Occipital lobe (tissue), 2 donors: Measurements from ENCODE around the gene FBN2. TPM values are rescaled to one million over a fixed set of nuclear protein-coding genes. Genes with fewer than 3 reads are reported as not detected.
"Not testable (repeated sequence)": the region's sequence is repeated elsewhere in the genome, so short reads cannot be mapped to it uniquely, and the experiment has no call there.

Experiments
- DNase-seq: peaks from one replicate; lab custom pipeline; 2025; lab: John Stamatoyannopoulos, UW
- total RNA-seq: library from RNA; depleted of rRNA; stranded (reverse); fragments of >200 nt; gene quantifications from one replicate; pipeline ENCODE4 v1.2.3, GENCODE V29; 2014

Gene FBN2
- total RNA-seq, 1 donor from 2014 or later = 8.6 TPM

GRCh38 chr5:128427921-128428320 is 110.1 kb downstream of the FBN2 start:
- DNase-seq = no peak

DNA sequence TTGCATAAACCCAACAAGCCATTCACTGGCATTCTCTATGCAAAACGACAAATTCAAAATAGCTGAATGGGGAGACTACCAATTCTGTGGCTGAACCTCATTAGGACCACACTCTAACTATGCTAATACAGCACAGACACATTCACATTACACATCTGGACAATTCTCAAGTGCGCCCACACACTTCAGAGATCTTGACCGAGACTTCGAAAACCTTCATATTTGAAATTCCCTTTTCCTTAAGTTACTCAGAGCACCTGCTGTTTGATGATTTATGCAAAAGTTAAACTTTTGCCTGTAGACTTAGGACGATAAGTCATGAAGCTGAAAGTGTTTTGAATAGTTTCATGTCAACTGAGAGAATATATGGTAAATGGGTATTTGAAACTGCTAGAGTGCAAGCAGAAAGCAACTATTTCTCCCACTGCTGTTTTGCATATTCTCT is 111.9 kb downstream of the FBN2 start:
- DNase-seq = no peak

DNA sequence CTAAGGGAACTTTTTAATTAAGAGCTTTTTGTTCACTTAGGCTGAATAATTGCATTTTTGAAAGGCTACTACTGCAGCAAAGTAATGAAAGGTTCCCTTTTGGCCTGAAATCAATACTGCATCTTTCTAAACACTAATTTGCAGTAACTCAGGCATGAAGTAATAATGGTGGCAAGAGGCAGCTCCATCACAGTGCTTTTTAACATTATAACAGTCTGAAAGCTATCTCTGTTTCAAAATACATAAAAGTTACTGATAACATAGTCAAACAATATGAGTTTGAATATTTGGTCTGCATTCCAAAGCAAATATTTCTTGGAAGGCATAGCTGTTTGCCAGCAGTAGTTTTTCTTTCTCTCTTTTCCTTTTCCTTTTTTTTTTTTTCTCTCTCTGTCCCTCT is 113.4 kb downstream of the FBN2 start:
- no peak for DNase-seq

GRCh38 chr5:128422612-128423011 is 115.4 kb downstream of the FBN2 start:
- no peak for DNase-seq

GRCh38 chr5:128414469-128414868 is 123.6 kb downstream of the FBN2 start:
- DNase-seq = no peak

DNA sequence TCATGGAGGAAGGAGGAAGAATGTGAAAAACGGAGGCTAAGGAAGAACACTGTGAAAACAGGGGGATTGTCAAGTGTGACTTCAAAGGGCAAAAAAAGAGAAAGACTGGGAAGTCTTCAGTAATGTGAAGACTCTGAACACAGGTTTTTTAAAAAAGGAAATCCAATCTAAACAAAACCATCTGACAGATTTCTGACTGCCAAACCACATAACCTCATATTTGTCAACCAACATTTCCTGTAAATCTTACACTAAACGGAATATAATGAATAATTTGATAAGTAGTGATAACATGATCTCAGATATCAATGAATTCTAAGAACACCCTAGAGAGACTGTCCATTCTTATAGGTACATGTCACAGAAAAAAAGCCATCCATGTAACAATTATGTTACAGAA is 124.7 kb downstream of the FBN2 start:
- DNase-seq = no peak

GRCh38 chr5:128412145-128412930 is 125.7 kb downstream of the FBN2 start:
- no peak for DNase-seq

DNA sequence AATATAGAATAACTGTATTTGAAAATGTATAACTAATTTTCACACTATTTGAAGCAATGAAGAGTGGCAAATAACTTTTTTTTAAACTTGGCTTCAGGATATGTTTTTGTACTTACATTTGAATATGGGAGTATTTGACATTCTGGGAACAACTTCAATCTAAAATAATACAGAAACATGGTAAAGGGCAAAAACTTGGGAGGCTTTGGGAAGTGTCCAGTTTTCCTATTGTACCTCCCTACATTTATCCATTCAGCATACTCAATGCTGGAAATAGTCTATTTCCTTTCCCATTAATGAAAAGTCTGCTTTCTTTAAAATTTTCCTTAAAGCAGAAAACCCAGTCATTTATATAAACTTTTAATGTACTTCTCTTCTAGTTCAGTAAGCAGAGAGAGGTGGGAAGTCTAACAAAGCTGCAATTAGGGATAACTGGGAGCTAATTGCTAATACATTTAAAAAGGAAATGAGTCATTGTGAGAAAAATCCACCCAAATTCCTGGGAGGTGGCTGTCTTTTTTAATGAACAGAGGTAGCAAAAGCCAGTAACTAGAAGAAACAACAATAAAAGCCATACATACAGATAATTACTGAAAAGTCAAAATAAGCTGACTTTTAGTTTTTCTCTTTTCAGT is 128.8 kb downstream of the FBN2 start:
- DNase-seq = no peak

DNA sequence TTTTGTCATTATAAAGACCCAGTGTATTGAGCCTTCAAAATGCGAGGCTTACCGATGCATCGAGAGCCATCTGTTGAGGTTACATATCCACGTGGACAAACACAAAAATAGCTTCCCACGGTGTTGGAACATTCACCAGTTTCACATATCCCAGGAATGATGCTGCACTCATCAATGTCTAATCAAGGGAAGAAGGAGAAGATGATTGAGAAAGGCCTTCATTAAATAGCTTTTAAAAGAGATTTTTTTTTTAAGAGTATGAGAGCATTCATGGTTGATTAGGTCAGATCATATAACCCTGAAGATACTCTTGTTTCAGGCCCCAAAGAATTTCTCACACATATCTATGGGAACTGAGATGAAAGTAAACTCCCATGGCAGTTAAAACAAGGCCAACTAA is 129.4 kb downstream of the FBN2 start:
- DNase-seq = no peak

- DNase-seq = no peak
These were observed 130.1 kb downstream of the FBN2 start for GRCh38 chr5:128407944-128408343.

GRCh38 chr5:128406803-128407202 is 131.2 kb downstream of the FBN2 start:
- DNase-seq = no peak

DNA sequence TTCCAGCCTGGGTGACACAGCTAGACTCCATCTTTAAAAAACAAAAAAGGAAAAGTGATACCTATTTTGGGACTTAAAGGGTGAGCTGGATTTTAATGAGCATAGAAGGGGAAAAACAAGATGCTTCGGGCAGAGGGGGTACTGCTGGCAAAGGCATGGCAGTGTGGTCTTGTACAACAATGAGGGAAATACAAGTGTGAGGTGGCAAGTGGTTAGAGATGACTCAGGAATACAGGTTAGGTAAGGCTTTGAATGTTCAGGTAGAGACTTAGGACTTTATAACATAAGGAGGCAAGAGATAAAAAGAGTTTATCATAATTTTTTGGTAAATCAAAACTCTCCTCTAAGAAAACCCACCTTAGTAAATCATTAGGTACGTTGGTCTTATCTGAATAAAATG is 132.9 kb downstream of the FBN2 start:
- no peak for DNase-seq

DNA sequence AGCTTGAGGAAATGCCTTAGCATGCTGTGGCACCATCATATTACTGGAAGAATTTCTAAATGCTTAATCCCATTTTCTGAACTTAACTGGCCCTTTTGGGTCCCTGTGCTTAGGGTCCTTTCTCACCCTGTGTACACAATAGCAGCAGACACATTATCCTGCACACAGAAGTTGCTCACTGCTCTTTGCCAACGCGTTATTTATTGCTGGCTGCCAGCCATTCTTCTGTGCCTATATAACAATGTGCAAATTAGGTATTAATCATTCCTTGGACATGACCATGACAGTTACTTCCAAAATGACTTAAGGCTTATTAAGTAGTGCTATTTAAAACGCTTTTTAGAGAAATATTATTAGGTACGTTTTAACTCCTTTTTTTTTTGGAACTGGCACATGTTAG is 134.7 kb downstream of the FBN2 start:
- no peak for DNase-seq

GRCh38 chr5:128402506-128402905 is 135.5 kb downstream of the FBN2 start:
- no peak for DNase-seq

- DNase-seq = not testable (repeated sequence)
These were observed 137.3 kb downstream of the FBN2 start for GRCh38 chr5:128400766-128401165.

GRCh38 chr5:128399111-128399510 is 138.9 kb downstream of the FBN2 start:
- DNase-seq = no peak

GRCh38 chr5:128397876-128398275 is 140.2 kb downstream of the FBN2 start:
- no peak for DNase-seq

DNA sequence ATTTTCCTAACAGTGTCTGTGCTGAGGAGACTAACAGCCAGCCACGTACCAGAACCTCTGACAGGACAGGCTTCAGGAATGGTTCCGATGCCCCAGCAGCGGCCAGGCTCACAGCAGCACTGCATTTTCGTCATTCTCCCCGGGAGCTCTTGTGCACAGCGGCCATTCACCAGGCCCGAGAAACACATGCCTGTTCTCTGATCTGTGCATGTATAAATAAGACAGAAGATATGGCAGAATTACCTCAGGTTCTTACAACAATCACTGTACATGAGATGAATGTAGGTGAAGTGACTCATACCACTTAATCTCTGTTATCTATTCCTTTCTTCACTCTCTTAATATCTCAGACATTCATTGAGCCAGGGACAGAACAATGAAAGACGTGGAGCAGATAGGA is 143.0 kb downstream of the FBN2 start:
- DNase-seq = no peak

GRCh38 chr5:128384068-128384467 is 154.0 kb downstream of the FBN2 start:
- no peak for DNase-seq

DNA sequence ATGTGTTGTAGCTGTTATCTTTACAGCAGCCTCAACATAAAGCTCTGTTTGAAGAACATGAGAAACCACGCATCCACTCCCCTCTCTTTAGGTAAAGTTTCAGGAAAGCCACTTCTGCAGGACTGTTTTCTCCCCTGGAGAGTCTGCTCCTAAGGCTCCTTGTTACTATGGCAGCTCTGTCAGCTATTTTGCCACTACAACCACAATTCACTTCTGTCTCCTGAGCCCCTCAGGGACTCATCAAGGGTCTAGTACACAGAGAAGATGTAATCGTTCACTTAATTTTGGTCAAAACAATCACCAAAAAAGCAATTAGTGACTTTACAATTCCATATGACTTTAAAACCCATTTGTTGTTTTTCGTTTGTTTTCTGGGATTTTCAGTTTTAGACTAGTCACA is 157.7 kb downstream of the FBN2 start:
- DNase-seq = no peak

- no peak for DNase-seq
These were observed 159.4 kb downstream of the FBN2 start for GRCh38 chr5:128378632-128379031.

DNA sequence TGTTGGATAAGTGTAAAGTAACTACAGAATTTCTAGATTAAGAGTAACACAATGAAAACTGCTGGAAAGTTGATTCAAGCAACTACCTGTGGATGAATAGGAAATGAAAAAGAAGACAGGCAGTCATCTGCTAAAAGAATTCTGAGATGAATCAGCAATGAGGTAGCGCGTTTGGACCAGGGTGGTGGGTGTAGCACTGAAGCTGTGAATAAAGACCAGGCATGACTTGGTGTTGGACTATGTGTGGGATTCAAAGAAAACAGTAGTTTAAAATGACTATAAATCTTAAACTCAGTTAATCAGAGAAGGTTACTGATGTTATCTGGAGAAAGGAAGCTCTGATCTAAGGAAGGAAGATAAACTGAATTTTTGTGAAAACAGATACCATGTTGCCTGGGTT is 159.8 kb downstream of the FBN2 start:
- DNase-seq = no peak

GRCh38 chr5:128376577-128376976 is 161.5 kb downstream of the FBN2 start:
- no peak for DNase-seq
